MM.1S (cell line): ENCODE results near the gene PATL1.

Experiments used
- CTCF ChIP-seq: fragments of 300-600 bp; sonication (generic); IDR thresholded peaks from 2 replicates; pipeline ENCODE4 v1.5.1; 2016; ENCODE audit warnings: antibody characterized with exemption, low read length, mixed read lengths
- EZH2 ChIP-seq: fragments of 300-600 bp; sonication (generic); optimal IDR thresholded peaks from 2 replicates; pipeline ENCODE3; 2017; ENCODE audit warnings: low read depth, mild to moderate bottlenecking, antibody characterized with exemption, low read length, mixed read lengths

DNA sequence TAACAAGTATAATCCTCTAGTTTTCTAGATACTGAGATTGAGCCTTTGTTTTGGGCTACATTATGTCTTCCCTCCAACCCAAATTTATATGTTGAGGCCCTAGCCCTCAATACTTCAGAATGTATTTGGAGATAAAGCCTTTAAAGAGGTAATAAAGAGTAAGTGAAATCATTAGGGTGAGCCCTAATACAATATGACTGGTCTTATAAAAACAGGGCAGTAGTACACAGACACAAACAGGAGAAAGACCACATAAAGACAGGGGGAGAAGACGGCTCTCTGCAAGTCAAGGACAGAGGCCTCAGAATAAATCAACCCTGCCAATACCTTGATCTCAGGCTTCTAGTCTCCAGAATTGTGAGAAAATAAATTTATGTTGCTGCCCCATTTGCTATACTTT, 38.5 kb upstream of the PATL1 start:
- TF ChIP-seq CTCF (no peak), EZH2 (no peak)
